Adrenal gland (tissue), 5 donors: ENCODE measurements around the gene TTN.

Experiments used
- CTCF ChIP-seq, 6 experiments: fragments of 450-650 bp in 4 of 6; fragments of 200-600 bp in 2 of 6; sonication (generic) in 1 of 6; IDR thresholded peaks; 1 replicate in 5 of 6; 2 replicates in 1 of 6; pipeline versions ENCODE4 v1.5.1 to v1.8.0; 2016 to 2021; ENCODE audit warnings: antibody characterized with exemption in 6 of 6, mild to moderate bottlenecking in 2 of 6, moderate library complexity in 1 of 6
- POLR2A ChIP-seq, 2 donors: fragments of 450-650 bp; IDR thresholded peaks; one replicate each; pipeline ENCODE4 v1.6.1; 2017; ENCODE audit warnings: antibody characterized with exemption in 2 of 2, mild to moderate bottlenecking in 2 of 2, moderate library complexity in 1 of 2
- donor health status: DM: no; HTN: no; CAD: no.

GRCh38 chr2:178828486-178828881, 21.3 kb upstream of the TTN start:
- TF ChIP-seq CTCF (IDR thresholded peaks at IDR 0.05) = no peak
- no peak for TF ChIP-seq POLR2A (IDR thresholded peaks at IDR 0.05)
